Measurements from ENCODE around the gene GRAMD2B. TPM values are rescaled to one million over a fixed set of nuclear protein-coding genes. Genes with fewer than 3 reads are reported as not detected.
"Not testable (repeated sequence)": the region's sequence is repeated elsewhere in the genome, so short reads cannot be mapped to it uniquely, and the experiment has no call there.

GRAMD2B gene
- total RNA-seq, 1 experiment from 2014 or later = 6.2 TPM

DNA sequence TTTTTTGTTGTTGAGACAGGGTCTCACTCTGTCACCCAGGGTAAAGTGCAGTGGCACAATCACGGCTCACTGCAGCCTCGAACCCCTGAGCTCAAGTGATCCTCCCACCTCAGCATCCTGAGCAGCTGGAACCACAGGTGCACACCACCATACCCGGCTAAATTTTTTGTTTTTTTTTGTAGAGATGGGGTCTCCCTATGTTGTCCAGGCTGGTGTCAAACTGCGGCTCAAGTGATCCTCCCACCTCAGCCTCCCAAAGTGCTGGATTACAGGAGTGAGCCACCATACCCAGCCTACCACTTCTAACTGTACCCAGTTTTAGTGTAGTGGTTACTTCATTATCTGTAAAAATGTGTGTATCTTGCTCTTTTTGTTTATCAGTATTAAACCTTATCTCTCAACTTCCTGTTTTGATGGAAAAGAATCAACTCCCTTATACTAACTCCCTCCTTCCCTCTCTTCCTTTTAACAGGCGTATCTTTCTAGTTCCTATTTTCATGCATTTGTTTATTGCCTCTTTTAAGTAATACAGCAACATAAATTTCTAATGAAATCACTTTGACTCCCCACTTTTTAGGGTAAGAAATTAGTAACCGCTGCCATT is 33.1 kb downstream of the GRAMD2B start:
- no peaks in the 10 kb centered on the region for H3K9me3 ChIP-seq
- no peaks in the 10 kb centered on the region for H3K27me3 ChIP-seq
- no peak overlapping the region for H3K4me3 ChIP-seq
- no peaks in the 10 kb centered on the region for H3K36me3 ChIP-seq
- DNase-seq = no peak

DNA sequence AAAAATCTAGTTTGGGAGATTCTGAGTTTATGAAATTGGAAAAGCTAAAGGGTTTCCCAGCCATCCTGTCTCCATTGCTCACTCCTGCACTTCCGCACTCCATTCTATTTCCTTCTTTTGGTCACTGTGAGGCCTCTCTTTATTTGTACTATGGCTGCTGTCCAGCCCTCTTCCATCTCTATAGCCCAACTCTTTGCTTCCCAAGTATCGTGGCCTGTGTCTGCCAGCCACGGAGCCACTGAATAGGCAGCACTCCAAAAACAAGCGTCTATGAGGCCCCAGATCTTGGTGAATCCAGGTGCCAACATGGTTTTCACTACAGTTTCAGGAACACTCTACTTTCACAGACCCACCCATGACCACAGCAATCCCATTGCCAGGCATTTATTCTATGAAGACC is 37.2 kb downstream of the GRAMD2B start:
- Histone ChIP-seq H3K4me3 (no peak overlapping the region), H3K36me3 (no peaks in the 10 kb centered on the region), H3K27me3 (no peaks in the 10 kb centered on the region), H3K9me3 (no peaks in the 10 kb centered on the region)
- no peak for DNase-seq

DNA sequence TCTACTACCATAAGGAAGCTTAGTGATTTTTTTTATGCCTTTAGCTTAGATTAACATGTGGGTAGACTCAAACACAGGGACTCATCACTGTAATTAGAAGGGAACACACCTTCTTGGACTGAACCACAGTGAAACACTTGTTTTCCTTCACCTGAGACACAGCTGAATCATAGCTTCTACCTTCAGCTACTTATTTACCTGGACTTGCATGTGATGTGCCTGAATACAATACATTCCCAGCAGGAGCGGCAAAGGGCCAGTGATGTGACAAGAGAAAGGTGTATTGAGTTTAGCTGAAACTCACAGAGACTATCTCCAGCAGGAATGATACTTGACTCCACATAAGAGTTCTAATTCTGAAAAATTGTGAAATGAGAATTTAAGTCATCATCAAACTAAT is 37.8 kb downstream of the GRAMD2B start:
- H3K27me3 ChIP-seq = no peaks in the 10 kb centered on the region
- no peaks in the 10 kb centered on the region for H3K9me3 ChIP-seq
- H3K4me3 ChIP-seq = no peak overlapping the region
- DNase-seq = no peak
- no peaks in the 10 kb centered on the region for H3K36me3 ChIP-seq

DNA sequence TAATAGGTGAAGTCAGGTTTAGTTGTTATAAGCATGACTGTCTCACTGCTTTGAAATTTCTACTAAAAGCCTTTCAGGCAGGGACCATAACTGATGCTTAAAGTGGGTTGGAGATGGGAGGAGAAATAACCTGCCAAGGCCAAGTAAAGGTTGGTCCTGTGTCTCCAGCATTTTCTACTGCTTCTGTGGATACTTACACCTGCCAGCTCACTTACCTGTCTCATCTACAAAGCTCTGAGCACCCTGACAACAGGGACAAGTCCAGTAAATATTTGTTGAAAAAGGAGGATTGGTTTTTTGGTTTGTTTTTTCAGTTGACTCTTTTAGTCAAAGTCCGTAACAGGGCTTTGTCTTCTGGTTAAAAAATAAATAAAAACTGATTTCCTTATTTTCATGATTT is 38.6 kb downstream of the GRAMD2B start:
- Histone ChIP-seq H3K9me3 (no peaks in the 10 kb centered on the region), H3K36me3 (no peaks in the 10 kb centered on the region), H3K27me3 (no peaks in the 10 kb centered on the region), H3K4me3 (no peak overlapping the region)
- DNase-seq = no peak

GRCh38 chr5:126462239-126463014 is 39.2 kb downstream of the GRAMD2B start:
- no peaks in the 10 kb centered on the region for H3K27me3 ChIP-seq
- no peaks in the 10 kb centered on the region for H3K9me3 ChIP-seq
- no peak overlapping the region for H3K4me3 ChIP-seq
- no peaks in the 10 kb centered on the region for H3K36me3 ChIP-seq
- DNase-seq = no peak

DNA sequence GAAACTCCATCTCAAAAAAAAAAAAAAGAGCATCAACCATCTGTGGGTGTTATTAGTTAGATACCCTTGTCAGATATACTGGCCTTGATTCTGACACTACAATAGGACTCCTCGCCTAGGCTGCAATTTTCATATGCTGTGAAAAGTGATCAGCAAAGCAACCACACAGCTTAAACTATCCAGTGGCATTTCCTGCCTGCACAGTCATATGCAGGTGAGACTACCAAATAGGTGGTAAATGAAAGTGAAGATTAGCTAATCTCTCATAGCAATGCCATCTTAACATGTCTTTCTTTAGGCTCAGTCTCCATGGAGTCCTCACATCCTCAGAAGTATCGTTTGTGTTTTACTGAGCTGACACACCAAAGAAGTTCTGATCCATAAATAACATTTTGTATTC is 40.8 kb downstream of the GRAMD2B start:
- H3K27me3 ChIP-seq = no peaks in the 10 kb centered on the region
- DNase-seq = no peak

DNA sequence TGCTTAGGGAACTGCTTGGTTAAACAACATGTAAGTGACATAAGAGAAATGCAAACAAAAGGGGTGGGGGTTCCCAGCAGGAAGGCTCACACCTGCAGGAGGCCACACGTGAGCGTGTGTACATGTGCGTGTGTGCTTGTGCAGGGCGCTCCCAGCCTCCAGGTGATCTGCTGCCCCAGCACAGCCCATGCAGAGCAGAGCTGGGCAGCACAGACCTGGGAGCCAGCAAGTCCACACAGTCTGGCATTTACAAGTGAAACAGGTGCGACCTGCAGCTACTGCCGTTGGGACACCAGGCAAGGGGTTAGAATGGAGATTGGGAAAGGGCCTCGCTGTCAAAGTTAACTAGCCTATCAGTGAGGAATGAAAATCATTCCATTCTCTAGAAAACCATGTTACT is 41.8 kb downstream of the GRAMD2B start:
- H3K9me3 ChIP-seq = no peaks in the 10 kb centered on the region
- peaks cover 3% of the 10 kb centered on the region; the same call in 1 of the 2 replicates for H3K36me3 ChIP-seq
- no peak overlapping the region for H3K4me3 ChIP-seq
- no peak for DNase-seq
- H3K27me3 ChIP-seq = no peaks in the 10 kb centered on the region

More for the DNA sequence above, 40.8 kb downstream of the GRAMD2B start:
- Histone ChIP-seq H3K36me3 (peaks cover 3% of the 10 kb centered on the region; the same call in 1 of the 2 replicates), H3K4me3 (no peak overlapping the region), H3K9me3 (no peaks in the 10 kb centered on the region)

- Histone ChIP-seq H3K4me3 (no peak overlapping the region), H3K36me3 (peaks cover 3% of the 10 kb centered on the region; the same call in 1 of the 2 replicates), H3K27me3 (no peaks in the 10 kb centered on the region), H3K9me3 (no peaks in the 10 kb centered on the region)
- no peak for DNase-seq
Observed at GRCh38 chr5:126468091-126468490, 44.9 kb downstream of the GRAMD2B start.

DNA sequence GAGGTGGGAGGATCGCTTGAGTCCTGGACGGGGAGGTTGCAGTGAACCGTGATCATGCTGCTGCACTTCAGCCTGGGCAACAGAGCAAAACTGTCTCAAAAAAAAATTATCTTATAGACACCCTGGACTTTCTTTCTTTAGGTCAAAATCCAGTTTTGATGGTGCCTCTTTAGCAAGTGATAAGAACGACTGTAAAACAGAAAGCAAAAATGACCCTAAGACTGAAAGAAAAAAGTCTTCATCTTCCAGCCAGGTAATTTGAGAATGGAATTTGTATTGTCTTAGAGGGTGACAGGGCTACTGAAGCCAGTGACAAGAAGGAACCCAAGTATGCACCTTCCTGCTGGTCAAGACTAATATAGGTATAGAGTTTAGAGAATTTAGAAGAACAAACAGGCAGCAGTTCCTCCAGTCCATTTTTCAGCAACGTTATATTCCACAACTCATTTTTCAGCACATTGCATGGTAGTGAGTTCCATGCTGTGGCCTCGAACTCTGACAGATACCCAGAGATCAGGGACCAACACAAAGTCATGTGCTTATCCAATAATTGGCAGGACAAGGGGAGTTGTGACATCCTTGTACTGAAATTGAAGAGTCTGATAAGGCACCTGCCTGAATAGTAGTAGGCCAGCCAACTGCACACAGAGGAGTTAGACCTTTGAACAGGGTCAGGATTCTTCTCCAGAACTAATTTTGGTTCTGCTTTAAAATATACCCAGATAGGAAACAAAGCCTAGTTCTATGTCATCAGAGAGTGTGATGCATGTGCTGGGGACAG is 46.5 kb downstream of the GRAMD2B start:
- no peak overlapping the region for H3K4me3 ChIP-seq
- H3K36me3 ChIP-seq = peaks cover 3% of the 10 kb centered on the region; the same call in 1 of the 2 replicates
- DNase-seq = no peak
- H3K9me3 ChIP-seq = no peaks in the 10 kb centered on the region
- H3K27me3 ChIP-seq = no peaks in the 10 kb centered on the region

- DNase-seq = peak; percentile 44
- H3K27me3 ChIP-seq, H3K36me3 ChIP-seq, H3K4me3 ChIP-seq, H3K9me3 ChIP-seq: not testable (repeated sequence)
Observed at GRCh38 chr5:126470529-126470928, 47.3 kb downstream of the GRAMD2B start.

- H3K36me3 ChIP-seq = peaks cover 3% of the 10 kb centered on the region; the same call in 1 of the 2 replicates
- DNase-seq = no peak
- H3K9me3 ChIP-seq = no peaks in the 10 kb centered on the region
- no peaks in the 10 kb centered on the region for H3K27me3 ChIP-seq
- no peak overlapping the region for H3K4me3 ChIP-seq
Observed at GRCh38 chr5:126471247-126471646, 48.0 kb downstream of the GRAMD2B start.

DNA sequence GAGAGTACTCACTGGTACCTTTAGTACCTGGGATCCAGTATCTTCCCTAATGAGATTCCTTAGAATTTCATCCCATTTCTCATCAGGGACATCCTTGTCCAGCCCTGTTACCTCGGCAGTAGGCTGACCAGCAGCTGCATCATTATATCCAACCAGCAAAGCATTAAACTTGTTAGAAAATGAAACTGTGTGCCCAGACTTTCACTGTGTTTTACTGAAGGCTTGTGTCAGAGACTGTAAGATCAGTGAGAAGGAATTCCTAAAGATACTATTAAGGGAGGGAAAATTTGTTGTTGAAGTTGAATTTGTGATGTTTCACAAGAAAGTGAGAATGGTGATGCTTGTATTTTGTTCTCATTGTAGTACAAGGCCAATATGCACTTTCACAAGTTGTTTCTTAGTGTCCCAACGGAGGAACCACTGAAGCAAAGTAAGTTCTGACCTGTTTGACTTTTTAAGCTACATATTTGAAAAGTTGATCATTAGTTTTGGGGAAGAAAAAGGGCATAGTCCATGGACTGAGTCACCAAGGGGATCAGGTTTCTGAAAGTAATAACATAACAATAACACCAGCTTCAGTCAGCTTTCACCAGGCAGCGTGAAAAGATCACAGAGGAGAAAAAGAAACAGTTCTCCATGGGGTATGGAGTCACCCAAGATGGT is 48.8 kb downstream of the GRAMD2B start:
- Histone ChIP-seq H3K4me3 (no peak overlapping the region), H3K36me3 (peaks cover 3% of the 10 kb centered on the region; the same call in 1 of the 2 replicates), H3K9me3 (no peaks in the 10 kb centered on the region), H3K27me3 (no peaks in the 10 kb centered on the region)
- DNase-seq = peak; percentile 26

- no peak overlapping the region for H3K4me3 ChIP-seq
- no peaks in the 10 kb centered on the region for H3K27me3 ChIP-seq
- no peak for DNase-seq
- H3K36me3 ChIP-seq = peaks cover 3% of the 10 kb centered on the region; the same call in 1 of the 2 replicates
- no peaks in the 10 kb centered on the region for H3K9me3 ChIP-seq
Observed at GRCh38 chr5:126472538-126472889, 49.3 kb downstream of the GRAMD2B start.

DNA sequence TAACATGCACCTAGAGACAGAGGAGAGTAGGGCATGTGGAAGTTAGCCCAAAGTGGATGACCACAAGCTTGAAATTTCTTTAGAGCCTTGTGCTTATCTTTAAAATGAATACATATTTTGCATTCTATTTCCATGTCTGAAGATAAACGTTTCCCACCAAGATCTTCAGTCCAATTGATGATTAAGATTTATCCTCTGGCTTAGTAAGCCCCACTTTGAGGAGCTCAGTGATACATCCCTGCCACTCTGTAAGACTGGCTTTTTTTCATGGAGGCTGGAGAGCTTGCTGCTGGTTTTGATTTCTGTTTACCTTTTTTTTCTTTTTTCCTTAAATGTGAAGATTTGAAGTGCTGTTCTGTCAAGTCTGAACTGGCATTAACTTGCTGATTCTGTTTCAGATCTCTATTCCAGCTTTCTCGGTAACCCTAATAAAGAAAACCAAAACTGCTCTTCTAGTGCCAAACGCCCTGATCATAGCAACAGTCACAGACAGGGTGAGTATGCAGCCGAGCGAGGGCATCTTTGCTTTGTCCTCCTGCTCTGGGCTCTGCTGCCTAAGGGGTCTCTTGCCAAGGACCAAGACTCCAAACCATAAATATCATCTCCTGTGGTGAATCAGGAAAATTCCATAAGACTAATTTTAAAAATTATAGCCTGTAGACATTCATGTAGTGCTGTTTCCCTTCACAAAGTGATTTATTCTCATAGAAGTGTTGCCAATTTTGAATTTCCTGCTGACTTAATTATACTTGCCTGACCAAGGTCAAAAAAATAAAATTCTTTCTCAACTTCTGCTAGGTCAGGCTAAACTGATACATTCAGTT is 54.3 kb downstream of the GRAMD2B start:
- H3K27me3 ChIP-seq = no peaks in the 10 kb centered on the region
- DNase-seq = peak; percentile 10
- no peaks in the 10 kb centered on the region for H3K9me3 ChIP-seq
- no peak overlapping the region for H3K4me3 ChIP-seq
- H3K36me3 ChIP-seq = no peaks in the 10 kb centered on the region; the same call in 1 of the 2 replicates

- DNase-seq = no peak
- H3K4me3 ChIP-seq = no peak overlapping the region
- no peaks in the 10 kb centered on the region for H3K27me3 ChIP-seq
- peaks cover 4% of the 10 kb centered on the region for H3K36me3 ChIP-seq
- H3K9me3 ChIP-seq = no peaks in the 10 kb centered on the region
Observed at GRCh38 chr5:126479810-126480209, 56.6 kb downstream of the GRAMD2B start.

- H3K9me3 ChIP-seq = no peaks in the 10 kb centered on the region
- no peak for DNase-seq
- H3K27me3 ChIP-seq = no peaks in the 10 kb centered on the region
- H3K36me3 ChIP-seq = peaks cover 4% of the 10 kb centered on the region
- H3K4me3 ChIP-seq = no peak overlapping the region
Observed at GRCh38 chr5:126480824-126481223, 57.6 kb downstream of the GRAMD2B start.

Data from MG63 (cell line).